GM23248 (cell line): ENCODE results near the gene CALY. TPM values are rescaled to one million over a fixed set of nuclear protein-coding genes. Genes with fewer than 3 reads are reported as not detected.
A peak's percentile ranks its signal among the peaks of the same experiment; 100 is the strongest.

Source experiments
- DNase-seq: peaks from one replicate; pipeline ENCODE4 v3.0.0-alpha.2; 2015
- H2AFZ ChIP-seq: fragments of 200-600 bp; sonication (generic); 2 replicates; pipeline ENCODE4 v1.6.1; 2016; ENCODE audit warnings: antibody characterized with exemption
- H3F3A ChIP-seq: fragments of 200-600 bp; sonication (generic); 2 replicates; pipeline ENCODE4 v1.6.1; 2016; ENCODE audit warnings: mild to moderate bottlenecking, antibody characterized with exemption, mixed run types; ENCODE audit not compliant: insufficient read depth
- H3K27ac ChIP-seq: fragments of 200-600 bp; sonication (generic); 2 replicates; pipeline ENCODE4 v1.5.1; 2016; ENCODE audit warnings: mild to moderate bottlenecking
- H3K27me3 ChIP-seq: fragments of 200-600 bp; sonication (generic); replicated peaks from 2 replicates; pipeline ENCODE4 v1.6.1; 2016; ENCODE audit warnings: mild to moderate bottlenecking; ENCODE audit not compliant: insufficient read depth
- H3K36me3 ChIP-seq: fragments of 200-600 bp; sonication (generic); 2 replicates; pipeline ENCODE4 v1.6.1; 2016; ENCODE audit warnings: low read depth, mild to moderate bottlenecking
- H3K4me1 ChIP-seq: fragments of 200-600 bp; sonication (generic); 2 replicates; pipeline ENCODE4 v1.6.1; 2016; ENCODE audit warnings: mild to moderate bottlenecking; ENCODE audit not compliant: insufficient read depth
- H3K4me2 ChIP-seq: fragments of 200-600 bp; sonication (generic); one replicate; pipeline ENCODE4 v1.6.1; 2016; ENCODE audit warnings: mild to moderate bottlenecking; ENCODE audit not compliant: unreplicated experiment
- H3K4me3 ChIP-seq: fragments of 200-600 bp; sonication (generic); 2 replicates; pipeline ENCODE4 v1.5.1; 2016; ENCODE audit warnings: mild to moderate bottlenecking
- H3K79me2 ChIP-seq: fragments of 200-600 bp; sonication (generic); 2 replicates; pipeline ENCODE4 v1.6.1; 2016; ENCODE audit warnings: mild to moderate bottlenecking; ENCODE audit not compliant: insufficient read depth
- H3K9ac ChIP-seq: fragments of 200-600 bp; sonication (generic); 2 replicates; pipeline ENCODE4 v1.6.1; 2016; ENCODE audit warnings: mild to moderate bottlenecking
- H3K9me2 ChIP-seq: fragments of 200-600 bp; sonication (generic); 2 replicates; pipeline ENCODE4 v1.6.1; 2016; ENCODE audit warnings: mixed run types, mild to moderate bottlenecking, moderate library complexity; ENCODE audit not compliant: insufficient read depth
- H3K9me3 ChIP-seq: fragments of 200-600 bp; sonication (generic); one replicate; pipeline ENCODE4 v1.6.1; 2017; ENCODE audit warnings: low read depth
- H4K20me1 ChIP-seq: fragments of 200-600 bp; sonication (generic); 2 replicates; pipeline ENCODE4 v1.6.0; 2016; ENCODE audit not compliant: insufficient read depth
- EZH2 ChIP-seq: fragments of 200-600 bp; sonication (generic); IDR thresholded peaks from 2 replicates; pipeline ENCODE4 v1.6.1; 2018; ENCODE audit warnings: antibody characterized with exemption, mild to moderate bottlenecking; ENCODE audit not compliant: insufficient read depth, poor library complexity, severe bottlenecking
- EZH2phosphoT487 ChIP-seq: fragments of 200-600 bp; sonication (generic); IDR thresholded peaks from 2 replicates; pipeline ENCODE4 v1.6.1; 2018; ENCODE audit warnings: antibody characterized with exemption, moderate library complexity, mild to moderate bottlenecking, low read depth; ENCODE audit not compliant: insufficient read depth
- WGBS, 2 experiments: methylation state at CpG; one replicate each; pipeline ENCODE4 v1.1.6; 2015 to 2017; ENCODE audit warnings: low lambda C conversion rate in 2 of 2, low coverage in 1 of 2; ENCODE audit errors: missing lambda C conversion rate in 2 of 2; 5-methylcytosine and 5-hydroxymethylcytosine counted together
- in situ Hi-C: fragments of 300-500 bp; cut with MboI; formaldehyde crosslinking; loops from 2 replicates; pipeline ENCODE4 v1.15.0; 2020
- polyA plus RNA-seq: library from polyadenylated mRNA; unstranded; fragments of >200 nt; fragmentation: Nextera tagmentation; extraction: Ambion mirVana; gene quantifications from 2 replicates; pipeline ENCODE4 v1.2.1, GENCODE V29; 2016
- total RNA-seq: library from RNA; depleted of rRNA; stranded (reverse); fragments of >200 nt; shearing (Covaris generic); gene quantifications from 2 replicates; pipeline ENCODE4 v1.2.3, GENCODE V29; 2014

Gene CALY
- total and polyA plus RNA-seq, 2 experiments from 2014 or later, result 0.86 TPM; not detected in 1

DNA sequence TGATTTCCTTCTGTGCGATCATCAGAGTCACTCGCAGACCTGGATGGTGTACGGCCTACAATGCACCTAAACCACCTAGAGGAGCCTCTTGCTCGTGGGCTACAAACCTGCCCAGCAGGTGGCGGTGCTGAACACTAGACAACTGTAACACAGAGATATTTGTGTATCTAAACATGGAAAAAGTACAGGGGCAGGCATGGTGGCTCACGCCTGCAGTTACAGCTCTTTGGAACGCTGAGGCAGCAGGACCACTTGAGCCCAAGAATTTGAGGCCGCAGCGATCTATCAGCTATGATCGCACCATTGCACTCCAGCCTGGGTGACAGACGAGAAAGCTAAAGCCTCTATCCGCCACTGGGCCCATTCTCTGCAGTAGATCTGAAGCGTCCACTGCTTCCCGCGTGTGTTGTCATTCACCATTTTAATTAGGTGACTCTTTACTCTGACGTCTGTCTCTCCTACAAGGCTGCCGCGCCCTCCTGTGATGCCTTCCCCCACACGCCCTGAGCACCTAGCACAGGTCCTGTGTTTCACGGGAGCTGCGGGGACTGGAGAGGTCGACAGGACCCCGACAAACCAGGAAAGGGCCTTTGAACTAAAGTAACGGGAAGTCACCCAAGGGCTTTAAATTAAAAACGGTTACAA, 28.8 kb downstream of the CALY start:
- Histone ChIP-seq H2AFZ (peak overlapping the region; percentile 75), H4K20me1 (no peaks in the 10 kb centered on the region; the same call in 1 of the 2 replicates), H3K4me3 (peak overlapping the region; percentile 98), H3K4me2 (peak overlapping the region; percentile 96), H3K9me3 (no peaks in the 10 kb centered on the region), H3K27me3 (no peaks in the 10 kb centered on the region), H3K4me1 (peaks cover 11% of the 10 kb centered on the region), H3F3A (0 out of 2 replicates have a peak, but pooled peaks cover 5% of the 10 kb centered on the region), H3K79me2 (peaks cover 56% of the 10 kb centered on the region), H3K9me2 (no peaks in the 10 kb centered on the region), H3K9ac (peak overlapping the region; percentile 99), H3K36me3 (no peaks in the 10 kb centered on the region), H3K27ac (peak overlapping the region; percentile 94)
- DNase-seq, result peak; percentile 87
- TF ChIP-seq EZH2phosphoT487 (no peak), EZH2 (no peak)
- in situ Hi-C loops, result no loop called here
- 4 to 5% methylated on average over 25 of the region's 25 CpGs for WGBS, 2 experiments

DNA sequence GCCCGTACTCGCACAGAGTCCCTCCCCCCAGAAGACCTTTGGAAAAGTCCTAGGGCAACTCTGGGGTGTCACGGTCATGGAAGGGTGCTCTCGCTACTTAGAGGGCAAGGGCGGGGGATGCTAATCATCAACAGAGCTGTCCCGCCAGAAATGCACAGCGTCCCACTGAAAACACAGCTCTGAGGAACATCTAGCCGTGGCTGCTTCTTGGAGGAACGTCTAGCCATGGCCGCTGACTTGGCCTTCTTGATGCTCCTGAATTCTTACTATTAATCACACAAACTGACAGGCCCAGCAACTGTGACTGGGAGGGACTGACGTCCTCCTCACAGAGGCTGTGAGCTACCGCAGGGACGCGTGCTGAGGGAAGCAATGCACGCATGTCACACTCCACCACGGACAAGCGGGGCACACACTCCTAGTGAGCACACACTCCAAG, 29.7 kb downstream of the CALY start:
- Histone ChIP-seq H3K9ac (peak overlapping the region; percentile 99), H3K4me3 (peak overlapping the region; percentile 98), H3K27ac (peak overlapping the region; percentile 94; the same call in 1 of the 2 replicates), H3K9me3 (no peaks in the 10 kb centered on the region), H3K79me2 (peaks cover 65% of the 10 kb centered on the region), H2AFZ (no peak overlapping the region), H3K36me3 (no peaks in the 10 kb centered on the region), H3K9me2 (no peaks in the 10 kb centered on the region), H3F3A (0 out of 2 replicates have a peak, but pooled peaks cover 5% of the 10 kb centered on the region), H3K4me1 (peaks cover 11% of the 10 kb centered on the region), H3K27me3 (no peaks in the 10 kb centered on the region), H4K20me1 (no peaks in the 10 kb centered on the region; the same call in 1 of the 2 replicates), H3K4me2 (peak overlapping the region; percentile 96)
- 88 to 90% methylated on average over 17 of the region's 17 CpGs for WGBS, 2 experiments
- TF ChIP-seq EZH2 (no peak), EZH2phosphoT487 (no peak)
- no peak for DNase-seq
- in situ Hi-C loops, result no loop called here

DNA sequence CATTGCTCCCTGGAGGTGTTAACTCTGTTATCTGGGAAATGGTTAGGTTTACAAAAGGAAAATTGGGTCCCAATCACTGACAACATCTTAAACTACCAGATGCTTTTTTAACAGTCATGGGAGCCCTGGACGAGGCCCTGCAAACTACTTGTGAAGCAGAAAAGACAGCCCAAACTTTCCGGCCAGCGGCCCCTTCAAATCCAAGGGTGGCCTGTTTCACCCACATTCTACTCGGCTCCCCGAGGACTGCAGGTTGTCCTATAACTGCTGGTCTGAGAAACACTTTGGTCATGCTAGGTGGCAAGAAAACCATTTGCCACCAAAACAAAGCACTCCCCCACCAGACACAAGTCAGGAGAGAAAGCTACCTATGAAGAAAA, 30.6 kb downstream of the CALY start:
- in situ Hi-C loops, result no loop called here
- Histone ChIP-seq H3K36me3 (no peaks in the 10 kb centered on the region), H3K79me2 (peaks cover 72% of the 10 kb centered on the region)

DNA sequence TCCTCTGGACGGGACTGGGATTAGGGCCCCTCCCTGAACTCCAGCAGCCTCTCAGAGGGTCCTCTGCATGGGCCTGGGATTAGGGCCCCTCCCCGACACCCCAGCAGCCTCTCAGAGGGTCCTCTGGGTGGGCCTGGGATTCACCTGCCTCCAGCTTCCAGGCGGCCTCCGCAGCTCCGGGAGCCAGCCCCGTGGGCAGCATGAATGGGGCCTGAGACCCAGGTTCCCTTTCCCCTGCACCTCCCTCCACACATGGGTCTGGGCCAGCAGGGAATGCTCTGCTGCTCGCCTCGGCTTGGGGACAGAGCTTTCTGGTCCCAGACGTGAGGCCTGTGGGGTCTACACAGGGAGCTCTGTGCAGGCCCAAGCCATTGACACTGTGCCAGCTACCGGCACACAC, 33.5 kb downstream of the CALY start:
- no peak overlapping the region for H3K4me2 ChIP-seq
- no peak overlapping the region for H3K4me3 ChIP-seq
- no peak for TF ChIP-seq EZH2phosphoT487
- TF ChIP-seq EZH2, result no peak
- H3K79me2 ChIP-seq, result peaks cover 76% of the 10 kb centered on the region
- peaks cover 13% of the 10 kb centered on the region; the same call in 1 of the 2 replicates for H3K36me3 ChIP-seq
- H3K9me2 ChIP-seq, result no peaks in the 10 kb centered on the region
- no peaks in the 10 kb centered on the region for H3K9me3 ChIP-seq
- 75 to 76% methylated on average over 10 of the region's 10 CpGs for WGBS, 2 experiments
- H3K27me3 ChIP-seq, result no peaks in the 10 kb centered on the region
- no peak overlapping the region for H2AFZ ChIP-seq
- no peak overlapping the region for H3K9ac ChIP-seq
- H3K4me1 ChIP-seq, result peaks cover 11% of the 10 kb centered on the region
- in situ Hi-C loops, result no loop called here
- H3K27ac ChIP-seq, result no peak overlapping the region
- H3F3A ChIP-seq, result 0 out of 2 replicates have a peak, but pooled peaks cover 5% of the 10 kb centered on the region
- DNase-seq, result no peak
- H4K20me1 ChIP-seq, result no peaks in the 10 kb centered on the region; the same call in 1 of the 2 replicates

More for the DNA sequence above, 30.6 kb downstream of the CALY start:
- no peaks in the 10 kb centered on the region for H3K9me3 ChIP-seq
- no peak overlapping the region for H3K9ac ChIP-seq
- H3F3A ChIP-seq, result 0 out of 2 replicates have a peak, but pooled peaks cover 5% of the 10 kb centered on the region
- no peaks in the 10 kb centered on the region for H3K27me3 ChIP-seq
- peaks cover 11% of the 10 kb centered on the region for H3K4me1 ChIP-seq
- H4K20me1 ChIP-seq, result no peaks in the 10 kb centered on the region; the same call in 1 of the 2 replicates
- no peaks in the 10 kb centered on the region for H3K9me2 ChIP-seq
- H2AFZ ChIP-seq, result no peak overlapping the region
- WGBS, 2 experiments, result 77 to 80% methylated on average over 5 of the region's 5 CpGs
- TF ChIP-seq EZH2phosphoT487, result no peak
- H3K4me2 ChIP-seq, result no peak overlapping the region
- H3K4me3 ChIP-seq, result no peak overlapping the region
- no peak for DNase-seq
- H3K27ac ChIP-seq, result no peak overlapping the region
